DMS114 treated with DMSO at 0.1 percent for 48 hours (cell line): Measurements from ENCODE around the gene PLCH1.

ENCODE experiments used
- DNase-seq: peaks from one replicate; lab custom pipeline; 2025; ENCODE audit not compliant: unreplicated experiment; lab: John Stamatoyannopoulos, UW

The PLCH1 gene

DNA sequence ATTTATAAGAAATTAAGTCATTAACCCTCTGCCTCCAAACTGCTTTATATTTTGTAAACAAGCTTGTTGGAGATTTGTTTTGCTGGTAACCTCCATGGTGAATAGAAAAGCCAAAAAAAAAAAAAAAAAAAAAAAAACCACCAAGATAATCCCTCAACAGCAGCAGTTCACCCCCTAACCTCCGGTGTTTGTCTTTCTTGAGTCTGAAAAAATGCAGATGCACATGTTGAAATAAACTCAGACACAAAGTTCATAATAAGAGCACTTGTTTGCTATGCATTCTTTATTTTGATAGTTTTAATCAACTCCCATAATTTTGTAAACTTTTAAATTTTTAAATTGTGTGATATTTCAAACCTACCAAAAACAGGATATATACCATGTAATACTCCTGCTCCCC, 1.8 kb upstream of the PLCH1 start:
- DNase-seq: no peak

DNA sequence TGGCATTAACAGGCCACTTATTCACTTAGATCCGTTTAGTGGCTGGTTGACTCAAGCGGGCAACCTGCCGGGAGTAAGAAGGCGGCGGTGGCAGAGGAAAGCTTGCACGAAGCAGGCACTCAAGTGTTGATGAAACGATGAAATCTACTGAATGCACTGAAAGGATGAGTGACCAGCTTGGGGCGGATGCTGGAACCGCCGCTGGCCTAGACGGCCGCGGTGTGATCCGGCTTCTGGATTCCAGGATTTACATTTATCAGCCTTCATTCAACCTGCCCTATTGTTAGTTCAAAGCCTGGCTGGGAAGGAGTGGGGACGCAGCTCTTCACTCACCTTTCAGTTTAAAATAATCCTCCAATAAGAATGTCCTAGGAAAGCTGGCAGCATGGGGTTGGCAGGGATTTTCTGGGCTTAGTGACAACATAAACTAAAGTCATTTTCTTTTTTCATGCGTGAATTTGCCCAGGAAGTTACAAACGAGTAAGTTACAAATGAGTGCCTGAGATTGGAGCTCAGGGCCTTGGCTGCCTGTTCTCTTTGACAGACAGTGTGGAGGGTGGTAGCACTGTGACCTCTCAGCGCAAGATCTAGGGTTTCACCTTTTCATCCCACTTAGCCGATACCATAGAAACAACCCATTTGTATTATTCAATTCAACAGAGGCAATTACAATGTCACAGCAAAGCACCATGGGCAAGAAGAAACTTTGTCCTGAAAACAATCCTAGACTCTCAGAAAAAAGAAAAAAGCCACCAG, 1.1 kb upstream of the PLCH1 start:
- DNase-seq: no peak

DNA sequence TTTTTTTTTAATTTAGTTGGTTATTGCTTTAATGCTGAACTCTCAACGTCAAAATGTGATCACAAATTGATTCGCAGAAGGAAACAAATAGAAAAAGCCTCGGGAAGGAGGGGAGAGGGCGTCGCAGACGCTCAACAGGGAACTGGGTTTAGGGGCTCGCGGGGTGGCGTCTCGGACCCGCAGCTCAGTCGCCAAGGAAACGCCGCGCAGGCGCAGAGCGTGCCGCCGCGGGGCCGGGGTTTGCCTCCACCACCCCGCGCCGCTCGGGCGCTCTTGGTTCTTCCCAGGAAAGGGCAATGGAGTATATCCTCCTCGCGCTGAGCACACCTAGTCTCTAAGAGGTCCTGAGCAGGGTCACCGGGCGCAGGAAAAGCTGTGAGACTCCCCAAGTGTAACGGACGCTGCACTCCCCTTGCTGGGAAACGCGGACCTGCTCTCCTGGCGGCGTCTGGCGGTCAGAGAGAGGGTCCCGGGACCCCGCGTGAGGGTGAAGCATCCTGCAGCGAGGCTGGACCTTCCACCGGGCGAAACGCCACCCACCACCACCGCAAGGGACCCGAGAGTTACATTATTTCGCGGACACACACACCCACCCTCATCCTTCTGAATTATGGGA, 753 bp downstream of the PLCH1 start:
- no peak for DNase-seq

DNA sequence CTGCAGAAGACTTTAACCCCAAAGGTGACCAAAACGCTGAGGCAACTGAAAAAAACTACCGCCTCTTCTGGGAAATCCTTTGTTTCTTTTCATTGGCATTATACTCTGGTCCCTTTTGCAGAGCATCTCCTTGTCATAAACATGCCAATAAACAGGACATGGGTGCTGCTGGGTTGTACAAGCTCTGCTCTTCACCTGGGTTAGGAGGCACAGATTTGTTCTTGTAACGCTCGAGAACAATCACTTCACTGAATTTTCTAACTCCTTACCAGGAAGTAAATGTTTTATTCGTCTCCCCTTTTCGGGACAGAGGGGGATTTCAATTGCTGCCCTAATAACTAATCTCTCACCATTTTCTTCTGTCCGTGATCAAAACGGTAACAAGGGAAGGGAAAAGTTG, 1.3 kb downstream of the PLCH1 start:
- no peak for DNase-seq

DNA sequence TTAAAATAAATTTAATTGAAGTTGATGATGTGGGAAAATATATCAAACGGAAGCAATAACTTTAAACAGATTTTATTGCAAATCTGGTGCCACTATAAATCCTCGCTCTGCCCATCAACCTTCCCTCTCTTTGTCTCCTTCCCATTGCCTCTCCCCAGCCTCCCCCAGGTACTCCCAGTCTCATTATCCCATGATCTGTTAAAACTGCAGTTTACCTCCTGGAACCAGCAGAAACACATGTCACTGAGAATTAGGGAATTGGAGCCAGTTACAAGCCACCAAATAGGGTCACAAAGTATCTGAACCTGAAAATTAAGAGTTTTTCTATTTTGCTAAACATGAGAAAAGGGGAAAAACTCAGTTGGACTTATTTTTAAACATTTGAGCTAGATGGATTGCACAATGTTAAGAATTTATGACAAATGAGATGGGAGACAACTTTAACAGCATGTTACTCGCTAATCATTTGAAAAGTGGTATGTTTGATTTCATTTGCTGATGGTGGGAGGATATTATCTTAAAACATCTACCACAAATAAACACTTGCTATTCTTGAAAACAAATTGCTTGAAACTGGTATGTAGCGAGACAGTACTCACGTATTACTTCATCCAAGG, 2.4 kb downstream of the PLCH1 start:
- DNase-seq: no peak

DNA sequence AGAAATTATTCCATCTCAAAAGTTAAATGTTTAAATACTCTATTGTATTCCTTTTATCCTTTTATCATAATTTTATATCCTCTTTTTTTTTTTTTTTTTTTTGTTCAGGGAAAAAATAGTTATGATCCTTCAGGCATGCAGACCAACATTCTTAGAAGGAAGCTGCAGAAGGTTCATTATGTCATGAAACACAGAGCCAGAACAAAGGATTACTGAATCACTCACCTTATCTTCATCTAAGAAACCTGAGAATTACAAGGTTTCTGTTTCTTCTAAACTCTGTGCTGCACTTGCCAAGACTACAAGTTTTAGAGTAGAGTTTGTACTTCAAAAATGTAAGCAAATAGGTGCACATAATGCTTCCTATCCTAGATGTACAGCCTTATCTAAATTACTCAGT, 3.3 kb downstream of the PLCH1 start:
- no peak for DNase-seq

DNA sequence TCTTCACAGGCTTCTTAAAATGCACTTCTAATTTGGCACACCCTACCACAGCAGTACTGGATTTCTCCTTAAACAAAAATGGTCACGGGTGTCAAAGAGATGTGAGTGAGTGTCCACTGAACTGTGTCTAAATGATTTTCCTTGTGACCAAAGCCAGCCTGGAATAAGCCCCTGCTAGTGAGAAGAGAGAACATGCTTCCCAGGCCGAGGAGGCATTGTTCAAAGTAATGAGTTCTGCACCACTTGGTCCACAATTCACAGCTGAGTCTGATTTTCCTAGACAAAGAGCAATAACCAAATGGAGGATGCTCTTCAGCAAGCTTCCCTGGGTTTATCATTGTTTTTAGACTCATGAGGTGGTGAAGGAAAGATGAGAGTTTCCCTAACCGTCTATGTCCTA, 3.8 kb downstream of the PLCH1 start:
- no peak for DNase-seq

DNA sequence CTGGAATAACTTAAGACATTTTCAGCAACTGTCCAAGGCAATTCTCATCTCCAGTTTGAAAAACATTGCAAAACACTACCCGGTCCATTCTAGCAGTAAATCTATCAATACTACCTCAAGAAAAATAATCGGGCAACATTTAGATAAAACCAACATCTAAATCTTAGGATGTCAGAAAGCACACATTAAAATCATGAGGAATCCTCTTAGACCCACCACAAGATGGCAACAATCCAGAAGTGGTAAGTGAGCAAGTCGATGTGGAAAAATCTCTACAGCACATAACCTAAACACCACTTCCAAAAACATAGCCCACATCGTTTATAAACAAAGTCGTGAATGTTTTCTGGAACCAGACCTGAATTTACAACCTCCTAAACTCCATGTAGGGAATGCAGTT, 5.7 kb downstream of the PLCH1 start:
- DNase-seq: peak; percentile 37

DNA sequence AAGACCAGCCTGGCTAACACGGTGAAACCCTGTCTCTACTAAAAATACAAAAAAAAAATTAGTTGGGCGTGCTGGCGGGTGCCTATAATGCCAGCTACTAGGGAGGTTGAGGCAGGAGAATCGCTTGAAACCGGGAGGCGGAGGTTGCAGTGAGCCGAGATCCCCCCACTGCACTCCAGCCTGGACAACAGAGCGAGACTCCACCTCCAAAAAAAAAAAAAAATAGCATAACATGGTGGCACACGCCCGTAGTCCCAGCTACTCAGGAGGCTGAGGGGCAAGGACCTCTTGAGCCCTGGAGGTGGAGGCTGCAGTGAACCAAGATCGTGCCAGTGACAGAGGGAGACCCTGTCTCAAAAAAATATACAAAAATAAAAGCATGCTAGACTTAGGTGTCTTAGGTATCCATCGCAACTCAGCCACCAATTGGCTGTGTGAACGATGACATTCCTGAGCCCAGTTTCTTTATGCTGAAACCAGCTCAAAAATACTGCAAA, 6.2 kb downstream of the PLCH1 start:
- no peak for DNase-seq

DNA sequence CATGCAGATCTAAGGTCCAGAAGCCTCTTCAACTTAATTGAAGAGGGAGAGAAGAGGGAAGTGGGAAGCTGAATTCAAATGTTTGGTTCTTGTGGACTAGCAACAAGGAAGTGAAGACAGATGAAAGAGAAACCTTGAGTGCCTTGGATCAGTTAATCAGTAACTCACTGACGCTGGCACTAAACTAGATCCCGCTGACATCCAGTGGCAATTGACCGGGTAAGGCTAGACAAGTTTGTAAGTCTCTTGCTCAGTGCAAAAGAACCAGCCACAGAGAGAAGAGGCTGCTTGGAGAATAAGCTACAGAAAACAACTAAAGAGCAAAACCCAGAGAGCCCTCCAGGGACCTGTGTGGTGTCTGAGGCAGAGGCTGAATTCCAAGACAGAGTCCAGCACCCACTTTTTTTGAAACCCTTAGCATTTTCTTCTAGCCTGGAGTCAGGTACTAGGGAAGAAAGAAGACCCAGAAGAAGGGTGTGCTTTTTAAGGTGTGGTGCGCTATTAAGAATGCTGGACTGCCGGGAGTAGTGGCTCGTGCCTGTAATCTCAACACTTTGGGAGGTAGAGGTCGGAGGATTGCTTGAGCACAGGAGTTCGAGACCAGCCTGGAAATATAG, 6.9 kb downstream of the PLCH1 start:
- DNase-seq: no peak

DNA sequence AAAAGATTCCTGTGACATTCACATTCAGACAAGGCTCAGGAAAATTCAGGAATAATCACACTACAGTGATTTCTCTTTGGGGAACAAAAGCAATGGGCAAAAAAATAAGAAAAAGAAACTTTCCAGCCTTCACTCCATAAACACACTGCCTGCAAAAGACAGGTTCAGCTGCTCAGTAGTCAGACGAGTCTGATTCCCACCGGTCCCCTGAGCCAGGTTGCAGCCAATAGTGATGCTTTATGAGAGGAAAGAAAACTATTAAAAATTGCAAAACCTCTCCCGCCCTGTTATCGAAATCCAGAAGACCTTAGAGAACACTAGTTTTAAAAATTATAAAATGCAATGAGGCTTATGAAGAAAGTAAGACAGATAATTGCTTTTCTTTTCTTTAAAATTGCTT, 8.5 kb downstream of the PLCH1 start:
- no peak for DNase-seq

DNA sequence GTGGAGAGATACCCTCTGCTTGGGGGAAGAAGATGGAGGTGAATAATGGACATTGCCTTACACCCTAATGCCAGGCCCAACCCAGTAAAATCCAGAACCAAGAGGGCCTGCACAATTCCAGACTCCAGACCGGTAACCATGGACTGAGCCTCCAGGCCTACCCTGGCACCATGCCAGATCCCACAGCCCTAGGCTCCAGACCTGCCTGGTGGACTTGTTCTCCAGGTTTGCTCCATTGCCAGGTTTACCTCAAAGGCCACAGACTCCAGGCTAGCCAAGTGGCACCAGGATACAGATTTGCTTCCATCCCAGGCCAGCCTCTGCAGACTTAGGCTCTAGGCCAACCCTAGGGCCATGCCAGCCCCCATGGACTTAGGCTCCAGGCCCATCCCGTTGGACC, 14.0 kb downstream of the PLCH1 start:
- no peak for DNase-seq

DNA sequence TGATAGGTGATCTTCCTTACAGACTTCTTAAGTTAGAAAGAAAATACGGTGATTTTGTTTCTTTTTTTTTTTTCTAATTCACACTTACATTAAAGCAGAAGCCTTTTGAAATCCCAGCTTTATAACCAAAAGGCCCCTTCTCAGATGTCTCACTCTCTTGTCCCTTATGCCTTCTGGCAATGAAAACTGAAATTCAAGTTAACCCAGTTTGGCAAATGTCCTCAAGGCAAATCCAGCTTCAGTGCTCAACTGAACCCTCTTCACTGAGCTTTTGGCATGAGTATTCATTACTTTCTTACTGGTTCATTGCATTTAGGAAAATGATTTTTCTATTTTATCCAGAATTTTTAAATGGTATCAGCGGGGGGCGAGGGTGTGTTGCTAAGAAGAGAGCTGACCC, 17.0 kb downstream of the PLCH1 start:
- no peak for DNase-seq

DNA sequence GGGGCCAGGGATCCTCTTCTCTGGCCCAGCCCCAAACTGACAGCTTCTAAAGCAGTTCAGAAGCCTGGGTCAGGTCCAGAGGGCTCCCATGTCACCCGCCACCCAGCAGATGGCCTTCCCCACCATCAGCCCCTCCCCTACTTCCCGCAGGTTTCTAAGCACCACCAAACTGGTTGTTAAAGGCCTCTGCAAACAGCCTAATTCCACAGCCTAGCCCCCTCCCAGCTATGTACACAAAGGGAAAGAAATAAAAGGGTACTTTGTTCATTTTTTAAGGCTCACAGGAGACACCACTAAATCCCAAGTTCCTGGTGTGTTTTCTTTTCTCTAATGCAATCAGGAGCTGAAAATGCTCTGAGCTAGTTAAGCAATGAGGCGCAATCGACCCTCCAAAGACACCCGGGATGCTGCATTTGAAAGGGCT, 30.6 kb downstream of the PLCH1 start:
- no peak for DNase-seq

DNA sequence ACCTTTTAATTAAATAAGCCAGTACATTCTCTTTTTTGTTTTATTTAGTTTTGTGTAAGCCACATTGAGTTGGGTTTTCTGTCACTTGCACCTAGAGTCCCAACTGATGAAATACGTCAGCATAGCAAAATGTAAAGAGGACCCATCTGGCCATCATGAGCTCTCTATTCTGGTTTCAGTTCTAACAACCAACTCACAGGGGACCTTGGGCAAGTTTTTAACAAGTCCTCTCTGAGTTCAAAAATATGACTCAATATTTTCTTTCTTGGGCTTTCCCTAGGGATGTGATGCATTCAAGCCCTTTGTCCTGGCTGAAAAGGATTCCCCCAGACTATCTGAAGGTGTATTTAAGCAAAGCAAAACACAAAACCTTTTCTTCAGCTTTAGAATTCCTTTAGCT, 32.9 kb downstream of the PLCH1 start:
- DNase-seq: no peak

DNA sequence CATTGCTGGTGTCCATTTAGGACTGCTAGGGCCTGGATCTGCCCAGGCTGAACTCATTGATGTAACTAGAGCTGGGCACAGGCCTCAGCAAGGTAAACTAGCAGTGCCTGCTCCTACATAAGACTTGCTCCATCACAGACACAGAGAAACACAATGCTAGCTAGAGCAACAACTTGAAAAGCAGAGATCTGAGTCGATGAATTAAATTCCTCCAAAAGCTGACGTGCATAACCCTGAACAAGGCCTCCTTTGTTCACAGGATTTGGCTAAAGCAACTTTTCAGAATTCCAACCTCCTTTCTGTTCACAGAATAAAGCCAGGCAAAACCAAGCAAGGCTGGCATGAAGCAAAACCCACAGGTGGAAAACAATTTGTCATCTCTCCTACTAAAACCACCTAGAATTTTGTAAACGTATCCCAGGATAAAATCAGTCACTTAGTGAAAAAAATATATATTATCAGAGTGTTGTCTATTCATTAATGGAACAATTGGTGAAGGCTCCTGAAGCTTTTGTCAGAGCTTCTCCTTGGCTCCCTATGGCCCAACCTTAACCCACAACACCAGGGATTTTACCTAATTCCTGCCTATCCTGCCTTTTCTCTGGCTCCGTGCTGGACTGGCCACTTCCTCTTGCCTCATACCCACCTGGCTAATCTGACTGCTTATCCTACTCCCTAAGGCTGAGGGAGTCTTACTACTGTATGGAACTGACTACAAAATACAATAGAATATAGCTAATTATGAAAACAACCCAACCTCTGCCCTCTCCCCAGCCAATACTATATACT, 39.9 kb downstream of the PLCH1 start:
- DNase-seq: no peak

DNA sequence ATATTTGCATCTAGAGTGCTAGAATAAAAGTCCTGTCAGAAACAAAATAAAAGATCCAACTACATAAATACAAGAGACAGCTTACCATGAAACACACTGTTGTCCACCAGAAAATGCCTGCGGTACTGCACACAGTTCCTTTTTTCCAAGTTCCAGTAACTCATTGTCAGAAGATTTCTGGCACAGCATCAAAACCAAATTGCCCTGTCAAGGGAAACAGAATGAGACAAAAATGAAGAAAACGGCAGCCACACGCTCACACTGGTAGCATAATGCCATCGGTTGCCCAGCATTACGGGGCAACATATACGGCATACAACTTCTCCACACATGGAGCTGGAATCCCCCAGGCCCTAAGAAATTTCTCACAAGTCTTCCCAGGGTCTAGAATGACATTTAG, 40.8 kb downstream of the PLCH1 start:
- DNase-seq: no peak

DNA sequence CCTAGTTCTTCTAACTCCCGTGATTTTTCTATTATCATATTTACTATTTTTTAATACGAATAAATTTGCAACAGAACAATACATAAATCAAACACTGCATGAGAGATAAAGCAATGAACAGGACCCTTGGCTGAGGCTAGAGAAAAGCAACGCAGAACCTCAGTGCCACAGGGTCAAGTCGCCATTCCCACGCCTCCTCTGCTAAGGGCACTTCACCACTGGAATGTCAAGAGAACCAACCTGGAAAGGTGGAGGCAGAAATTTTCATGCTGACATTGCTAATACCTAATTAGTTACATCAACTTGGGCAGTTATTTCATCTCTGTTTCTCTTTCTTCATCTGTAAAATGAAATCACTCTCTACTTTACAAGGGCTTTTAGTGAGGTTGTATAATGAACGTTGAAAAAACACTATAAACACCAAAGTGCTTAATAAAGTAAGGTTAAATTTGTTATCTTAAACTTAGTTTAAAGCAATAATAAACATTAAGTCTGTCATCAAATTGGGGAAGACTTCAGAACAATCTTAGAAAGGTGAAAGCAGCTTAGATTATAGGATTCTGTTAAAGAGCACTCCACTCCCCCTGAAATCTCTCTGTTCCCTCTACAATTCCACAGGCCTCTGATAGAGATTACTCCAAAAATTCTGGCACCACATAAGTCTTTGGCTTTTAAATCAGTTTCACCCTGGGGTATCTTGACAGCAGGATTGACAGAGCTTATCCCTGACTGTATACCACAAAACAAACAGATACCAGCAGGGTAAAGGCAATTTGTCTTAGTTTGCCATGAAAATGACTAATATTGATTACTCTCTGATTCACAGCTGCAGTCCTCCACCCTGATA, 41.9 kb downstream of the PLCH1 start:
- no peak for DNase-seq

DNA sequence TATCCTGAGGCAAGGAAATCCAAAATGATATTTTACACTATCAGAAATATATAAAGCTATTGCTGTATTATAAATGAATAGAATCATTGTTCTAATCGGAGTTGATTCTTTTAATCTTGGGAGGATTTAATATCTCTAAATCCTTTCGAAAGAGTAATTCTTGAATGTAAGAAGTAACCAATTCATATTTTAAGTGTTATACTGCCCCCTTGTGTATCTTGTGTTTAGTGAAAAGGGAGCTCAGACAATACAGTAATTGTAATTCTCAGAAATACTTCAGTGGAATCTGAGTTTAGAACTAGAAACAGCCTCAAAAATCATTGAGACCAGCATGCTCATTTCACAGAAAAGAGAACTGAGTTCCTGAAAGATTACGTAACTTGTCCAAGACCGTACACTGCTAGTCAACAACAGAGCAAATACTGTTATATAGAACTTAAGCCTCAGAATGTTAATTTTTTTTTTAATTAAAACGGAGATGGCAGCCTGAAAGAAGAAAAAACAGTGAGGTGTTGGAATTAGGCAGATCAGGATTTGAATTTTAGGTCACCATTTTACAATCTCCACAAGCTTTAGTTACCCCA, 42.9 kb downstream of the PLCH1 start:
- peak; percentile 63 for DNase-seq

DNA sequence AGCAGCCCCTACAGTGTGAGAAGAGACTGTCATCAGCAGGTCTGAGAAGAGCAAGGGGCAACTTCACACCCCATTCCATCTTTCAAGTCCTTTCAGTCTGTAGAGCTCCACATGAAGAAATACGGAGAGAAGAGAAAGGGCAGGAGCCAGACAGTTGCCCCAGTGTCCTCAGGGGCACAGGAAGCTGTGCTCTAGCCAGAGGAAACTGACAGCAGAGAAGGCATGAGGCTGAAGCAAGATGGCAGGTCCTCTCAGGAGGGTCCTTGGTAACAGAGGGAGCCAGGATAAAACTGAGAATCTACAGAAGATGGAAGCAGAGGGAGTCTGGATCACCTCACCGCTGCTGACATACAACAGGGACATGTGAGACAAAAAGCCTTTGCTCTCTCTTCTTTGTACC, 47.3 kb downstream of the PLCH1 start:
- DNase-seq: no peak
